Neural cell (in vitro differentiated cells): ENCODE results near the gene IFTAP. TPM values are rescaled to one million over a fixed set of nuclear protein-coding genes. Genes with fewer than 3 reads are reported as not detected.

ENCODE experiments used
- H2AFZ ChIP-seq: fragments of 200-600, 300-800 bp; sonication (generic), shearing (Covaris generic); 2 replicates; pipeline ENCODE4 v1.6.0; 2014; ENCODE audit warnings: low read depth, mild to moderate bottlenecking, antibody characterized with exemption, low read length, moderate library complexity
- H3F3A ChIP-seq: fragments of 200-600 bp; shearing (Covaris generic); 2 replicates; pipeline ENCODE4 v1.6.1; 2016; ENCODE audit warnings: mild to moderate bottlenecking, moderate library complexity, mixed read lengths, antibody characterized with exemption, low read length; ENCODE audit not compliant: insufficient read depth, poor library complexity, severe bottlenecking
- H3K27ac ChIP-seq: fragments of 200-600, 300-800 bp; sonication (generic), shearing (Covaris generic); 2 replicates; pipeline ENCODE4 v1.5.1; 2014; ENCODE audit warnings: mild to moderate bottlenecking, low read length, moderate library complexity
- H3K27me3 ChIP-seq: fragments of 300-800, 200-600 bp; sonication (generic), shearing (Covaris generic); 2 replicates; pipeline ENCODE4 v1.6.0; 2014; ENCODE audit warnings: mild to moderate bottlenecking, low read depth, low read length, moderate library complexity; ENCODE audit not compliant: insufficient read depth
- H3K36me3 ChIP-seq: fragments of 300-800, 200-600 bp; sonication (generic), shearing (Covaris generic); 2 replicates; pipeline ENCODE4 v1.5.1; 2014; ENCODE audit warnings: mild to moderate bottlenecking, antibody characterized with exemption, low read length, moderate library complexity; ENCODE audit not compliant: insufficient read depth
- H3K4me2 ChIP-seq: fragments of 300-800, 200-600 bp; sonication (generic), shearing (Covaris generic); 2 replicates; pipeline ENCODE4 v1.6.0; 2014; ENCODE audit warnings: mild to moderate bottlenecking, low read length
- H3K4me3 ChIP-seq: fragments of 300-800, 200-600 bp; sonication (generic), shearing (Covaris generic); 2 replicates; pipeline ENCODE4 v1.5.1; 2014; ENCODE audit warnings: mild to moderate bottlenecking, low read length, moderate library complexity
- H3K79me2 ChIP-seq: fragments of 200-600 bp; shearing (Covaris generic); replicated peaks from 2 replicates; pipeline ENCODE4 v1.6.0; 2014; ENCODE audit warnings: mild to moderate bottlenecking, low read length, moderate library complexity; ENCODE audit not compliant: insufficient read depth
- H3K9ac ChIP-seq: fragments of 300-800, 200-600 bp; sonication (generic), shearing (Covaris generic); 2 replicates; pipeline ENCODE4 v1.6.1; 2016; ENCODE audit warnings: mild to moderate bottlenecking, low read length, mixed read lengths
- H3K9me2 ChIP-seq: fragments of 200-600 bp; shearing (Covaris generic); 2 replicates; pipeline ENCODE4 v1.6.1; 2016; ENCODE audit warnings: mild to moderate bottlenecking, low read length, mixed read lengths; ENCODE audit not compliant: insufficient read depth
- H3K9me3 ChIP-seq: fragments of 200-600, 300-800 bp; sonication (generic), shearing (Covaris generic); 2 replicates; pipeline ENCODE4 v1.6.1; 2016; ENCODE audit warnings: mild to moderate bottlenecking, mixed run types, low read length, moderate library complexity, mixed read lengths
- H4K20me1 ChIP-seq: fragments of 200-600 bp; shearing (Covaris generic); 2 replicates; pipeline ENCODE4 v1.6.1; 2016; ENCODE audit warnings: mild to moderate bottlenecking, mixed run types; ENCODE audit not compliant: insufficient read depth
- CTCF ChIP-seq: fragments of 450-650 bp; IDR thresholded peaks from 2 replicates; pipeline ENCODE4 v1.5.1; 2014; ENCODE audit warnings: antibody characterized with exemption, mild to moderate bottlenecking, moderate library complexity; ENCODE audit not compliant: poor library complexity, severe bottlenecking
- EP300 ChIP-seq: fragments of 450-650 bp; conservative IDR thresholded peaks from 2 replicates; pipeline ENCODE4 v1.6.1; 2014; ENCODE audit warnings: antibody characterized with exemption, mild to moderate bottlenecking, moderate library complexity; ENCODE audit not compliant: poor library complexity, severe bottlenecking
- EZH2 ChIP-seq: fragments of 200-600, 300-800 bp; shearing (Covaris generic), sonication (generic); IDR thresholded peaks from 2 replicates; pipeline ENCODE4 v1.6.1; 2014; ENCODE audit warnings: antibody characterized with exemption, low read length, borderline replicate concordance, mild to moderate bottlenecking; ENCODE audit not compliant: insufficient read depth, poor library complexity, severe bottlenecking
- MXI1 ChIP-seq: fragments of 450-650 bp; conservative IDR thresholded peaks from 2 replicates; pipeline ENCODE4 v1.6.1; 2014; ENCODE audit warnings: antibody characterized with exemption, mild to moderate bottlenecking; ENCODE audit not compliant: poor library complexity, severe bottlenecking
- POLR2AphosphoS5 ChIP-seq: IDR thresholded peaks from 2 replicates; pipeline ENCODE4 v1.6.1; 2012
- RAD21 ChIP-seq: fragments of 450-650 bp; conservative IDR thresholded peaks from 2 replicates; pipeline ENCODE4 v1.6.1; 2014; ENCODE audit warnings: antibody characterized with exemption, mild to moderate bottlenecking, moderate library complexity
- REST ChIP-seq: IDR thresholded peaks from 2 replicates; pipeline ENCODE4 v1.6.1; 2012; ENCODE audit warnings: borderline replicate concordance
- SMC3 ChIP-seq: fragments of 450-650 bp; conservative IDR thresholded peaks from 2 replicates; pipeline ENCODE4 v1.6.1; 2014; ENCODE audit warnings: antibody characterized with exemption, mild to moderate bottlenecking, moderate library complexity; ENCODE audit not compliant: poor library complexity
- TAF1 ChIP-seq: IDR thresholded peaks from 2 replicates; pipeline ENCODE4 v1.6.1; 2012; ENCODE audit warnings: low read depth
- polyA plus RNA-seq: library from polyadenylated mRNA; depleted of rRNA; stranded (reverse); fragments of >200 nt; gene quantifications from 2 replicates; pipeline ENCODE4 v1.2.3, GENCODE V29; 2014

IFTAP gene
- polyA plus RNA-seq, 1 donor from 2014 or later, result 71.9 TPM

- TF ChIP-seq CTCF, result no peak
- TF ChIP-seq MXI1, result no peak
- no peak for TF ChIP-seq TAF1
- TF ChIP-seq EP300, result no peak
- TF ChIP-seq REST, result no peak
- no peak for TF ChIP-seq POLR2AphosphoS5
- TF ChIP-seq SMC3, result no peak
- TF ChIP-seq RAD21, result no peak
- no peak for TF ChIP-seq EZH2
Measured at GRCh38 chr11:36581536-36581935, 12.8 kb upstream of the IFTAP start.

GRCh38 chr11:36583667-36584066, 10.6 kb upstream of the IFTAP start:
- no peaks in the 10 kb centered on the region for H3K9me3 ChIP-seq
- H3K9me2 ChIP-seq, result no peaks in the 10 kb centered on the region
- no peak overlapping the region for H3K4me3 ChIP-seq
- H3K36me3 ChIP-seq, result no peaks in the 10 kb centered on the region
- H3F3A ChIP-seq, result no peaks in the 10 kb centered on the region
- H3K79me2 ChIP-seq, result no peaks in the 10 kb centered on the region
- H3K9ac ChIP-seq, result no peak overlapping the region
- no peak overlapping the region for H3K27ac ChIP-seq
- no peak for TF ChIP-seq POLR2AphosphoS5
- TF ChIP-seq RAD21, result no peak
- no peak for TF ChIP-seq CTCF
- TF ChIP-seq REST, result no peak
- no peak for TF ChIP-seq EP300
- no peak for TF ChIP-seq TAF1
- H2AFZ ChIP-seq, result no peak overlapping the region
- H3K27me3 ChIP-seq, result peaks cover 11% of the 10 kb centered on the region
- no peaks in the 10 kb centered on the region for H4K20me1 ChIP-seq
- H3K4me2 ChIP-seq, result no peak overlapping the region

More at GRCh38 chr11:36581536-36581935, 12.8 kb upstream of the IFTAP start:
- no peaks in the 10 kb centered on the region for H3K9me3 ChIP-seq
- no peaks in the 10 kb centered on the region for H3K9me2 ChIP-seq
- H2AFZ ChIP-seq, result no peak overlapping the region
- H3K4me2 ChIP-seq, result no peak overlapping the region
- H3K9ac ChIP-seq, result no peak overlapping the region
- H3K27me3 ChIP-seq, result no peaks in the 10 kb centered on the region
- H3K27ac ChIP-seq, result no peak overlapping the region
- H3K4me3 ChIP-seq, result no peak overlapping the region
- H3K79me2 ChIP-seq, result no peaks in the 10 kb centered on the region
- no peaks in the 10 kb centered on the region for H4K20me1 ChIP-seq
- H3K36me3 ChIP-seq, result no peaks in the 10 kb centered on the region
- H3F3A ChIP-seq, result no peaks in the 10 kb centered on the region
